T-helper 1 cell (primary cell): ENCODE data around the gene ZNF789.

ENCODE experiments used
- DNase-seq, 5 donors: peaks; one replicate each; pipeline ENCODE4 v3.0.0-alpha.2; 2012 to 2020

Gene ZNF789

DNA sequence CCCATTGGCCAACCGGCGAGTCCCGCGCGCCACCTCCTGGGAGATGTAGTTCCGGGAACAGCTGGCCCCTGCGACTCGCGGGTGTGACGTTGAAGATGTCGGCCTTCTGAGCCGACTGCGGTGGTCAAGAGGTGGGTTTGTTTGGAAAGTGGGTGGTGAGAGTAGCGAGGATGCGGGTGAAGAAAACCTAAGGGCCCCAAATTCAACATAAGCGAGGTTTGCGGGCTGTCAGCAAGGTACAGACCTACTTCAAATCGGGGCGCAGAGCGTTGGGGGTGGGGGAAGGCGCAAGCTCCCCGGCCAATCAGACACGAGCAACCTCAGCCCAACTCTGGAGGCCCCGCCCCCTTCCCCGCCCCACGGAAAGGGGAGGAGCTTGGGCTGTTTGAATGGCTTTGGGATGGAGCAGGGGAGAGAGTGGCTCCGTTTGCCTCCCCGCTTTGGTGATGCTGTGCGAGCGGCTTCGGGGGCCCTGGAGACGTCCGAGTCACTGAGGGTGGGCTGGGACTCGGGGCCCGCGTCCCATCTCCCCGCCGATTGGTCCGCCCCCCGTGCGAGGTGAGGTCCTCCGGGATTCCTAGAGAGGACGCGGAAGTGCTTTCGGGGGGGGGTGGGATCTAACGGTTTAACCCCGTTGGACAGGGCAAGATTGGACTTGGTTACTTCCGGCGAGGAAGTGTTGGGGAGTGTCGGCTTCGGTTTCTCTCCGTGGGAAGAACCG lies 32.1 kb downstream of the ZNF789 start, which contains the start of gene ZKSCAN5:
Gene ZKSCAN5, plus strand, starts transcription at position 60 of the 721 bp plus-strand sequence. CDS start 1,383 bp downstream, outside the sequence.
- peak; percentile 93 to 96 (median 95) for DNase-seq

DNA sequence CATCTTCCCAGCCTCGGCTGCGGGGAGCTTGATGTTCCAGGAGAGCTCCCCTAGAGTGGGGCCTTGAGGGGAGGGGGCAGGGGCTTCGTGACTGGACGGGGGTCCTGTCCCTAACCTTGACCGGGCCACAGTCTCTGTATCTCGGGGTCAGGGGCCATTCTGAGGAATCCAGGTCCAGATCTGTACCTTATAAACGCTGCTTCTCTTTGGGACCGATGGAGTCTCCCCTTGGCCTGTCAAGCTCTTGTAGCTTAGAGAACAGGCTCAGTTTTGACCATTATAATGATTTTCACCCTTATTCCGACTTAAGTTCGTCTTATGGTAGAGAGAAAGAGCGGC lies 32.6 kb downstream of the ZNF789 start:
- DNase-seq: no peak

DNA sequence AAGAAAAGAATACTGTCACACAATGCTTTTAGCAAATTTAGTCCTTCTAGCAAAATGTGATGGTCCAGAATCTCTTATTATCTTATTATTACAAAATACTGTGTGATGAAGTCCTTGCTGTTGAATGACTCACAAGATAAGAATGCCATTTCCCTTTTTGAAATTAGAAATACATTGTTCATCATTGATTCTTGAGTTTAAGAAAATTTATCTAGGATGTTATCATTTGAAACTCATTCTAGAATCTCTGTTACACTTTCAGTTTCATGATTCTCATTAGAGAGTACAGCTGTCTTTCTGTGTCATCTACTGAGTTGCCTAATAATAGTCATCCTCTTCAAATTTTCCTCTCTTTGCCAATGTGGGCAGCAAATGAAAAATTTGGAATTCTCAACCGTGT lies 41.4 kb downstream of the ZNF789 start:
- no peak for DNase-seq

DNA sequence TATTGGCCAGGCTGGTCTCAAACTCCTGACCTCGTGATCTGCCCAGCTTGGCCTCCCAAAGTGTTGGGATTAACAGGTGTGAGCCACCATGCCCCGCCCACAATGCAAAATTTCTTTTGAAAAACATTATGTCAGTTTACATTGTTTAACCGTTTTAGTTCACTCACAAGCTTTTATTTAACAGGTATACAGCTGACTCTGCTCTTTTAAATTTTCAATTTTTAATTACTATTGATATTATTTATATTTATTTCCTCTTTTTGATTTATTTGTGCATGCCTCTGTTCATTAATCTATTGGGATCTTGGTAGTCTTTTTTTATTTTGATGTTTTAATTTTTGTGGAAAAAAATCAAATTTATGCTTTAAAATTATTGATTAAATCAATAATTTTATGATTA lies 48.7 kb downstream of the ZNF789 start:
- DNase-seq: no peak

DNA sequence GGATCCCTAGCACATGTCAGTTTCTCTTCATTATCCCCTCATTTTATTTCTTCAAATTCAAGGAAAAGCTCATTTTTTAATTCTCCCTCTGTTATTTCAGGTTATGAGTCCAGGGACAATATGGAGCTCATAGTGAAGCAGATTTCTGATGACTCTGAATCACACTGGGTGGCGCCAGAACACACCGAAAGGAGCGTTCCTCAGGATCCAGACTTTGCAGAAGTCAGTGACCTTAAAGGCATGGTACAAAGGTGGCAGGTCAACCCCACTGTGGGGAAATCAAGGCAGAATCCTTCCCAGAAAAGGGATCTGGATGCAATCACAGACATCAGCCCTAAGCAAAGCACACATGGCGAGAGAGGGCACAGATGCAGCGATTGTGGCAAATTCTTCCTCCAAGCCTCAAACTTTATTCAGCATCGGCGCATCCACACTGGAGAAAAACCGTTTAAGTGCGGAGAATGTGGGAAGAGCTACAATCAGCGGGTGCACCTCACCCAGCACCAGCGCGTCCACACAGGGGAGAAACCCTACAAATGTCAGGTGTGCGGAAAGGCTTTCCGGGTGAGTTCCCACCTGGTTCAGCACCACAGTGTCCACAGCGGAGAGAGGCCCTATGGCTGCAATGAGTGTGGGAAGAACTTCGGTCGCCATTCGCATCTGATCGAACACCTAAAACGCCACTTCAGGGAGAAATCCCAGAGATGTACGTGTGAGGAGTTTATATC lies 53.2 kb downstream of the ZNF789 start:
- no peak for DNase-seq

DNA sequence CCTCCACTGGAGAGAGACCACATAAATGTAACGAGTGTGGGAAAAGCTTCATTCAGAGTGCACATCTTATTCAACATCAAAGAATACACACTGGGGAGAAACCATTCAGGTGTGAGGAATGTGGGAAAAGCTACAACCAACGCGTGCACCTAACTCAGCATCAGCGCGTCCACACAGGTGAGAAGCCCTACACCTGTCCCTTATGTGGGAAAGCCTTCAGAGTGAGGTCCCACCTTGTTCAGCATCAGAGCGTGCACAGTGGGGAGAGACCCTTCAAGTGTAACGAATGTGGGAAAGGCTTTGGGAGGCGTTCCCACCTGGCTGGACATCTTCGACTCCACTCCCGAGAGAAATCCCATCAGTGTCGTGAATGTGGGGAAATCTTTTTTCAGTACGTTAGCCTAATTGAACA lies 58.7 kb downstream of the ZNF789 start:
- DNase-seq: no peak

DNA sequence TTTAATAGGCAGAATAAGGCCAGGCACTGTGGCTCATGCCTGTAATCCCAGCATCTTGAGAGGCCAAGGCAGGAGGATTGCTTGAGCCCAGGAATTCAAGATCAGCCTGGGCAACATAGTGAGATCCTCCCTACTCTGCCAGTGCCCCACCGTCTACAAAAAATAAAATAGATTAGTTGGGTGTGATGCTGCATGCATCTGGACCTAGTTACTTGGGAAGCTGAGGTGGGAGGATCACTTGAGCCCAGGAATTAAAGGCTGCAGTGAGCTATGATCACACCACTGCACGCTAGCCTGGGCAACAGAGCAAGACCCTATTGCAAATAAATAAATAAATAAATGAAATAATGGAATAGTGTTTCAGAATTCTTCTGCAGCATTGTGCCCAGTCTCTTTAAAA lies 63.0 kb downstream of the ZNF789 start:
- DNase-seq: no peak
